H9 (cell line): ENCODE measurements around the gene DPF1. TPM values are rescaled to one million over a fixed set of nuclear protein-coding genes. Genes with fewer than 3 reads are reported as not detected.

ENCODE experiments used
- DNase-seq: peaks from one replicate; pipeline ENCODE4 v3.0.0-alpha.2; 2017
- H2AFZ ChIP-seq: one replicate; pipeline ENCODE4 v1.6.1; 2013; ENCODE audit warnings: mild to moderate bottlenecking, low read length, control low read depth, moderate library complexity
- H2AK5ac ChIP-seq: 2 replicates; pipeline ENCODE4 v1.6.1; 2013; ENCODE audit warnings: low read length, control low read depth, mixed read lengths; ENCODE audit not compliant: insufficient read length
- H2BK120ac ChIP-seq: one replicate; pipeline ENCODE4 v1.6.1; 2013; ENCODE audit warnings: low read depth, mild to moderate bottlenecking, low read length, control low read depth, inconsistent platforms; ENCODE audit not compliant: poor library complexity, severe bottlenecking
- H2BK12ac ChIP-seq: 2 replicates; pipeline ENCODE4 v1.6.1; 2013; ENCODE audit warnings: low read length, control low read depth, mixed read lengths, low read depth; ENCODE audit not compliant: insufficient read length
- H2BK15ac ChIP-seq: 2 replicates; pipeline ENCODE4 v1.6.1; 2013; ENCODE audit warnings: low read depth, low read length, control low read depth
- H2BK20ac ChIP-seq: one replicate; pipeline ENCODE4 v1.6.1; 2013; ENCODE audit warnings: low read depth, mild to moderate bottlenecking, low read length, control low read depth, inconsistent platforms; ENCODE audit not compliant: poor library complexity, severe bottlenecking
- H2BK5ac ChIP-seq: 2 replicates; pipeline ENCODE4 v1.6.1; 2013; ENCODE audit warnings: low read length, control low read depth, mixed read lengths; ENCODE audit not compliant: insufficient read length
- H3K14ac ChIP-seq: 2 replicates; pipeline ENCODE4 v1.6.1; 2013; ENCODE audit warnings: low read length, control low read depth; ENCODE audit not compliant: insufficient read depth
- H3K18ac ChIP-seq: 2 replicates; pipeline ENCODE4 v1.6.1; 2013; ENCODE audit warnings: low read depth, mild to moderate bottlenecking, mixed read lengths, low read length, control low read depth; ENCODE audit not compliant: insufficient read length
- H3K23ac ChIP-seq: 2 replicates; pipeline ENCODE4 v1.6.1; 2013; ENCODE audit warnings: low read length, control low read depth, mixed read lengths, low read depth; ENCODE audit not compliant: insufficient read length
- H3K23me2 ChIP-seq: 2 replicates; pipeline ENCODE4 v1.6.1; 2013; ENCODE audit warnings: low read depth, mild to moderate bottlenecking, mixed read lengths, low read length, control low read depth; ENCODE audit not compliant: insufficient read length, poor library complexity, severe bottlenecking
- H3K27ac ChIP-seq: 2 replicates; pipeline ENCODE4 v1.5.1; 2013; ENCODE audit warnings: low read length, control low read depth, mixed read lengths, low read depth; ENCODE audit not compliant: insufficient read length
- H3K27me3 ChIP-seq: 2 replicates; pipeline ENCODE4 v1.6.1; 2013; ENCODE audit warnings: low read length, control low read depth, inconsistent platforms; ENCODE audit not compliant: insufficient read depth
- H3K4ac ChIP-seq: 2 replicates; pipeline ENCODE4 v1.6.1; 2013; ENCODE audit warnings: low read depth, mild to moderate bottlenecking, control low read depth, inconsistent platforms, low read length, moderate library complexity
- H3K4me1 ChIP-seq: 2 replicates; pipeline ENCODE4 v1.6.1; 2013; ENCODE audit warnings: low read length, control low read depth, inconsistent platforms; ENCODE audit not compliant: insufficient read depth
- H3K4me2 ChIP-seq: 2 replicates; pipeline ENCODE4 v1.6.1; 2013; ENCODE audit warnings: low read length, control low read depth, mixed read lengths; ENCODE audit not compliant: insufficient read length, insufficient read depth
- H3K56ac ChIP-seq: 2 replicates; pipeline ENCODE4 v1.6.1; 2013; ENCODE audit warnings: low read depth, mild to moderate bottlenecking, mixed read lengths, low read length, control low read depth; ENCODE audit not compliant: insufficient read length
- H3K79me1 ChIP-seq: 2 replicates; pipeline ENCODE4 v1.6.1; 2013; ENCODE audit warnings: low read depth, mild to moderate bottlenecking, moderate library complexity, low read length, control low read depth, inconsistent platforms; ENCODE audit not compliant: insufficient read depth, poor library complexity, severe bottlenecking
- H3K79me2 ChIP-seq: 2 replicates; pipeline ENCODE4 v1.6.1; 2013; ENCODE audit warnings: low read length, control low read depth, inconsistent platforms; ENCODE audit not compliant: insufficient read depth
- H3K9ac ChIP-seq: 2 replicates; pipeline ENCODE4 v1.6.1; 2013; ENCODE audit warnings: low read length, control low read depth, mixed read lengths; ENCODE audit not compliant: insufficient read length; ENCODE audit errors: extremely low read depth
- H3K9me3 ChIP-seq: one replicate; pipeline ENCODE4 v1.6.1; 2013; ENCODE audit warnings: low read depth, low read length, inconsistent platforms; ENCODE audit not compliant: control insufficient read depth
- H3T11ph ChIP-seq: one replicate; pipeline ENCODE4 v1.6.1; 2013; ENCODE audit warnings: mild to moderate bottlenecking, low read length, control low read depth, inconsistent platforms
- H4K20me1 ChIP-seq: one replicate; pipeline ENCODE4 v1.6.1; 2013; ENCODE audit not compliant: control insufficient read depth, insufficient read length, insufficient read depth
- H4K5ac ChIP-seq: 2 replicates; pipeline ENCODE4 v1.6.1; 2013; ENCODE audit warnings: low read depth, mild to moderate bottlenecking, mixed read lengths, low read length, control low read depth; ENCODE audit not compliant: insufficient read length
- H4K8ac ChIP-seq: replicated peaks from 2 replicates; pipeline ENCODE4 v1.6.1; 2013; ENCODE audit warnings: low read length, control low read depth, mixed read lengths, low read depth; ENCODE audit not compliant: insufficient read length
- H4K91ac ChIP-seq: 2 replicates; pipeline ENCODE4 v1.6.1; 2013; ENCODE audit warnings: low read depth, mild to moderate bottlenecking, moderate library complexity, mixed read lengths, low read length, control low read depth; ENCODE audit not compliant: insufficient read length
- H3K27ac Mint-ChIP-seq, 3 experiments: 2 replicates in 2 of 3; 3 replicates in 1 of 3; pipeline ENCODE4 v1.8.0; 2020 to 2021; ENCODE audit warnings: mixed read lengths in 3 of 3, mild to moderate bottlenecking in 1 of 3, moderate library complexity in 1 of 3
- H3K27me3 Mint-ChIP-seq: 2 replicates; pipeline ENCODE4 v1.8.0; 2021; ENCODE audit warnings: low read depth, mild to moderate bottlenecking, moderate library complexity, mixed read lengths
- H3K36me3 Mint-ChIP-seq, 3 experiments: 2 replicates in 2 of 3; 3 replicates in 1 of 3; pipeline ENCODE4 v1.8.0; 2020 to 2021; ENCODE audit warnings: low read depth in 3 of 3, mixed read lengths in 3 of 3; ENCODE audit not compliant: insufficient read depth in 1 of 3
- H3K4me1 Mint-ChIP-seq, 2 experiments: 2 replicates each; pipeline ENCODE4 v1.8.0; 2020; ENCODE audit warnings: mixed read lengths in 2 of 2
- H3K4me3 Mint-ChIP-seq, 2 experiments: 2 replicates in 1 of 2; 3 replicates in 1 of 2; pipeline ENCODE4 v1.8.0; 2020 to 2021; ENCODE audit warnings: mild to moderate bottlenecking in 2 of 2, mixed read lengths in 2 of 2, moderate library complexity in 1 of 2
- H3K9me3 Mint-ChIP-seq, 2 experiments: 2 replicates in 1 of 2; 3 replicates in 1 of 2; pipeline ENCODE4 v1.8.0; 2020; ENCODE audit warnings: mild to moderate bottlenecking in 2 of 2, mixed read lengths in 2 of 2, moderate library complexity in 1 of 2
- CTCF ChIP-seq: fragments of 200-600 bp; sonication (generic); conservative IDR thresholded peaks from 3 replicates; pipeline ENCODE4 v1.8.0; 2021; ENCODE audit warnings: antibody characterized with exemption, mild to moderate bottlenecking
- WGBS: extraction: QIAGEN DNeasy Blood & Tissue Kit; methylation state at CpG from one replicate; pipeline ENCODE4 v1.1.7; 2013; ENCODE audit warnings: missing lambda C conversion rate, low lambda C conversion rate, mixed read lengths; ENCODE audit not compliant: insufficient read length; ENCODE audit errors: extremely low coverage; 5-methylcytosine and 5-hydroxymethylcytosine counted together
- total RNA-seq: library from RNA; stranded (reverse); gene quantifications from 2 replicates; pipeline ENCODE4 v1.2.1, GENCODE V29; 2021

Gene DPF1
- total RNA-seq, 1 experiment from 2014 or later: 12.0 TPM

GRCh38 chr19:38265921-38266429, 42.0 kb upstream of the DPF1 start:
- H2BK5ac ChIP-seq: no peak overlapping the region
- Mint-ChIP-seq H3K4me1 (peaks cover 59 to 65% of the 10 kb centered on the region in 2 experiments), H3K4me3 (peak overlapping the region; percentile 96 to 100), H3K27me3 (no peaks in the 10 kb centered on the region), H3K9me3 (no peaks in the 10 kb centered on the region; a peak in 2 of 5 replicates), H3K36me3 (peaks cover 2 to 20% (median 15%) of the 10 kb centered on the region in 3 experiments; a peak in 4 of 7 replicates), H3K27ac (peak overlapping the region; percentile 42 to 96 (median 85); a peak in 5 of 7 replicates)
- no peak overlapping the region for H2BK12ac ChIP-seq
- no peak overlapping the region for H2AK5ac ChIP-seq
- no peak for TF ChIP-seq CTCF
- no peaks in the 10 kb centered on the region for H3K27me3 ChIP-seq
- no peak overlapping the region for H4K91ac ChIP-seq
- no peak overlapping the region for H3K18ac ChIP-seq
- peak overlapping the region; percentile 95 for H3K4me2 ChIP-seq
- no peak overlapping the region for H3K27ac ChIP-seq
- H3K9me3 ChIP-seq: no peaks in the 10 kb centered on the region
- H3K4me1 ChIP-seq: peaks cover 12% of the 10 kb centered on the region; the same call in 1 of the 2 replicates
- no peak overlapping the region for H2BK20ac ChIP-seq
- H2BK15ac ChIP-seq: no peak overlapping the region
- H3K9ac ChIP-seq: peak overlapping the region; percentile 91
- no peak overlapping the region for H2BK120ac ChIP-seq
- H4K8ac ChIP-seq: no peak overlapping the region
- no peak overlapping the region for H3K23ac ChIP-seq
- peaks cover 39% of the 10 kb centered on the region; the same call in 1 of the 2 replicates for H3K79me2 ChIP-seq
- H4K5ac ChIP-seq: no peak overlapping the region
- H3K56ac ChIP-seq: no peak overlapping the region
- no peak for DNase-seq
- H3K23me2 ChIP-seq: peaks cover 11% of the 10 kb centered on the region
- peaks cover 13% of the 10 kb centered on the region for H3K79me1 ChIP-seq
- no peak overlapping the region for H2AFZ ChIP-seq
- no peak overlapping the region; the same call in 1 of the 2 replicates for H3K14ac ChIP-seq
- no CpG with 5 or more reads among the region's 12 CpGs for WGBS
- H3K4ac ChIP-seq: no peak overlapping the region
- H3T11ph ChIP-seq: no peak overlapping the region
- H4K20me1 ChIP-seq: no peaks in the 10 kb centered on the region
